AG09319 (cell line): ENCODE data around the gene MEF2B.
A peak's percentile ranks its signal among the peaks of the same experiment; 100 is the strongest.
"Not testable (repeated sequence)": the region's sequence is repeated elsewhere in the genome, so short reads cannot be mapped to it uniquely, and the experiment has no call there.

ENCODE experiments used
- DNase-seq: peaks from one replicate; pipeline ENCODE4 v3.0.0-alpha.2; 2010; ENCODE audit warnings: low read depth; ENCODE audit errors: extremely low read depth
- CTCF ChIP-seq: IDR thresholded peaks from 2 replicates; pipeline ENCODE4 v1.5.1; 2011; ENCODE audit warnings: low read depth, mild to moderate bottlenecking, inconsistent platforms, low read length, moderate library complexity

The MEF2B gene

GRCh38 chr19:19152668-19153384, 17.2 kb downstream of the MEF2B start:
- no peak for TF ChIP-seq CTCF
- no peak for DNase-seq

- DNase-seq, result no peak
- TF ChIP-seq CTCF, result no peak
Measured at GRCh38 chr19:19151418-19151817, 18.6 kb downstream of the MEF2B start.

- no peak for DNase-seq
- TF ChIP-seq CTCF, result no peak
Measured at GRCh38 chr19:19149435-19149834, 20.6 kb downstream of the MEF2B start.

- not testable (repeated sequence) for DNase-seq
Measured at GRCh38 chr19:19148504-19148903, 21.6 kb downstream of the MEF2B start.

- no peak for TF ChIP-seq CTCF
- no peak for DNase-seq
Measured at GRCh38 chr19:19147344-19147743, 22.7 kb downstream of the MEF2B start.

- DNase-seq, result no peak
- no peak for TF ChIP-seq CTCF
Measured at GRCh38 chr19:19146865-19147264, 23.2 kb downstream of the MEF2B start.

- TF ChIP-seq CTCF, result peak; percentile 91
- peak; percentile 19 for DNase-seq
Measured at GRCh38 chr19:19145684-19146608, 24.1 kb downstream of the MEF2B start.
